Psoas muscle (tissue), 8 donors: ENCODE measurements around the gene THPO. TPM values are rescaled to one million over a fixed set of nuclear protein-coding genes. Genes with fewer than 3 reads are reported as not detected.

Experiments
- ATAC-seq, 4 donors: fragments of 200-7000 bp; cut with Tn5 transposase; one replicate each; pipeline ENCODE4 v1.9.1; 2020; ENCODE audit warnings: moderate library complexity in 3 of 4, mild to moderate bottlenecking in 2 of 4
- DNase-seq, 2 donors: peaks; one replicate each; pipeline ENCODE4 v3.0.0-alpha.2; 2020
- H3K27ac ChIP-seq: fragments of 200-600 bp; one replicate; pipeline ENCODE4 v1.8.0; 2022
- H3K27me3 ChIP-seq, 3 donors: fragments of 200-600 bp in 1 of 3; one replicate each; pipeline versions ENCODE4 v1.6.1 to v1.8.0; 2013 to 2022; ENCODE audit warnings: low read length in 2 of 3, mild to moderate bottlenecking in 2 of 3, moderate library complexity in 1 of 3; ENCODE audit not compliant: insufficient read depth in 3 of 3
- H3K36me3 ChIP-seq, 2 donors: fragments of 200-600 bp in 1 of 2; one replicate each; pipeline versions ENCODE4 v1.6.1 to v1.8.0; 2013 to 2022; ENCODE audit warnings: low read depth in 1 of 2, mild to moderate bottlenecking in 1 of 2, moderate library complexity in 1 of 2; ENCODE audit not compliant: insufficient read depth in 1 of 2
- H3K4me1 ChIP-seq: fragments of 200-600 bp; one replicate; pipeline ENCODE4 v1.8.0; 2022
- H3K4me3 ChIP-seq: fragments of 200-600 bp; one replicate; pipeline ENCODE4 v1.8.0; 2022; ENCODE audit warnings: mild to moderate bottlenecking
- H3K9me3 ChIP-seq: fragments of 200-600 bp; one replicate; pipeline ENCODE4 v1.8.0; 2022
- CTCF ChIP-seq: fragments of 200-600 bp; IDR thresholded peaks from one replicate; pipeline ENCODE4 v1.8.0; 2022; ENCODE audit warnings: antibody characterized with exemption
- WGBS, 3 donors: extraction: QIAGEN DNeasy Blood & Tissue Kit; methylation state at CpG; one replicate each; pipeline versions ENCODE4 v1.1.6 to v1.1.7; 2013; 5-methylcytosine and 5-hydroxymethylcytosine counted together
- intact Hi-C, 2 donors: fragments of 100-400 bp; cut with DNase I; formaldehyde crosslinking; loops; one replicate each; pipeline versions ENCODE4 v1.11.0 to v1.14.2; 2022
- polyA plus RNA-seq, 3 donors: library from polyadenylated mRNA; stranded (reverse); fragments of 200-250 nt; gene quantifications; one replicate each; pipeline ENCODE4 v1.2.3, GENCODE V29; 2013
- total RNA-seq, 4 donors: library from RNA; stranded (reverse); fragmentation: NEBNext Ultra II Directional in 2 of 4; extraction: Animal tissue kit (Norgen Biotek cat#: 25700) in 2 of 4; gene quantifications; one replicate each; pipeline versions ENCODE4 v1.2.1 to v1.2.4, GENCODE V29; 2021 to 2023
- donor health status: healthy with polysubstance abuse.
- donor health status: DM: no; HTN: no; CAD: no; lungs with moderate emphysema.
- donor health status: Bipolar disorder and iron deficiency.
- donor health status: healthy.
- donor health status: DM: yes; HTN: yes; CAD: no.
- donor health status: DM: no; HTN: no; CAD: no.
- donor health status: DM: no; HTN: no; CAD: no.
- donor health status: DM: yes; HTN: yes; CAD: no.

Gene THPO
- total and polyA plus RNA-seq, 7 donors = 0.49 to 3.0 (median 0.92) TPM

- no peak for TF ChIP-seq CTCF
- Histone ChIP-seq H3K9me3 (no peaks in the 10 kb centered on the region), H3K4me3 (no peak overlapping the region), H3K27ac (no peak overlapping the region), H3K4me1 (no peaks in the 10 kb centered on the region), H3K36me3 (peaks cover 0 to 7% of the 10 kb centered on the region in 2 donors), H3K27me3 (no peaks in the 10 kb centered on the region)
- DNase-seq = peak in 1 of 2 donors; percentile 19
- intact Hi-C loops = no loop called here
- ATAC-seq = no peak
- WGBS, 3 donors = 54 to 59% (median 58%) methylated on average over 9 of the region's 9 CpGs
Observed at GRCh38 chr3:184351511-184352148, 26.4 kb downstream of the THPO start.

- Histone ChIP-seq H3K36me3 (peaks cover 0 to 6% of the 10 kb centered on the region in 2 donors), H3K9me3 (no peaks in the 10 kb centered on the region), H3K27ac (no peak overlapping the region), H3K4me3 (no peak overlapping the region), H3K27me3 (no peaks in the 10 kb centered on the region), H3K4me1 (peaks cover 7% of the 10 kb centered on the region)
- intact Hi-C loops = no loop called here
- DNase-seq (peak in 1 of 2 donors; percentile 6), ATAC-seq (no peak)
- 92 to 96% (median 96%) methylated on average over 6 of the region's 6 CpGs for WGBS, 3 donors
- TF ChIP-seq CTCF = no peak
Observed at GRCh38 chr3:184350618-184351017, 27.4 kb downstream of the THPO start.

- 79 to 82% (median 80%) methylated on average over 10 of the region's 10 CpGs for WGBS, 3 donors
- intact Hi-C loops = no loop called here
- Histone ChIP-seq H3K4me3 (no peak overlapping the region), H3K27me3 (no peaks in the 10 kb centered on the region), H3K36me3 (peaks cover 0 to 7% of the 10 kb centered on the region in 2 donors), H3K4me1 (peaks cover 11% of the 10 kb centered on the region), H3K9me3 (no peaks in the 10 kb centered on the region), H3K27ac (no peak overlapping the region)
- no peak for TF ChIP-seq CTCF
- DNase-seq (peak in 1 of 2 donors; percentile 30), ATAC-seq (no peak)
Observed at GRCh38 chr3:184349563-184350470, 28.2 kb downstream of the THPO start.

- Histone ChIP-seq H3K36me3 (peaks cover 2 to 22% of the 10 kb centered on the region in 2 donors), H3K27me3 (no peaks in the 10 kb centered on the region), H3K9me3 (no peaks in the 10 kb centered on the region), H3K4me3 (no peak overlapping the region), H3K27ac (no peak overlapping the region), H3K4me1 (peaks cover 11% of the 10 kb centered on the region)
- ATAC-seq (no peak), DNase-seq (no peak)
- intact Hi-C loops = no loop called here
- TF ChIP-seq CTCF = no peak
- 67 to 79% (median 69%) methylated on average over 4 of the region's 4 CpGs for WGBS, 3 donors
Observed at GRCh38 chr3:184348057-184348382, 30.0 kb downstream of the THPO start.
